Measurements from ENCODE around the gene PRKAB2. TPM values are rescaled to one million over a fixed set of nuclear protein-coding genes. Genes with fewer than 3 reads are reported as not detected.

PRKAB2 gene
- 14.2 and 26.6 TPM in 2 replicates for total RNA-seq (2011; cell fraction: chromatin; rRNA removed; ENCODE audit: low replicate concordance)
- total RNA-seq (2011; cell fraction: nucleolus; rRNA removed): 10.5 and 12.4 TPM in 2 replicates
- 20.8 and 36.7 TPM in 2 replicates for total RNA-seq (2011; cell fraction: nucleoplasm; rRNA removed)
- total RNA-seq (2014; rRNA removed): 5.5 and 7.7 TPM in 2 replicates
- 9.6 and 10.0 TPM in 2 replicates for total RNA-seq (2014; rRNA removed; fragmentation: Illumina TruSeq; extraction: Trizol)
- total RNA-seq (2015; rRNA removed; fragmentation: Illumina TruSeq; extraction: Trizol): 6.5 and 7.9 TPM in 2 replicates
- total RNA-seq (2021): 8.6 and 8.9 TPM in 2 replicates
- 20.6 and 20.8 TPM in 2 replicates for polyA plus RNA-seq (2011; rRNA removed)
- 5.2 and 9.3 TPM in 2 replicates for polyA plus RNA-seq (2011; cell fraction: cytosol; rRNA removed)
- polyA plus RNA-seq (2011; cell fraction: nucleus; rRNA removed): 37.0 and 57.7 TPM in 2 replicates
- 5.3 and 18.1 TPM in 2 replicates for polyA plus RNA-seq (2012)
- 10.5 and 11.4 TPM in 2 replicates for polyA plus RNA-seq (2014; fragmentation: Illumina TruSeq; extraction: Trizol)
- 1 to 10 TPM; 2.3 to 4.0 TPM for polyA plus RNA-seq (2014; fragmentation: Nextera tagmentation; extraction: Ambion mirVana)
- polyA plus RNA-seq (2014; rRNA removed): 7.8 and 7.9 TPM in 2 replicates
- 10.4 and 11.6 TPM in 2 replicates for polyA minus RNA-seq (2011; rRNA and poly(A)+ RNA removed)
- polyA minus RNA-seq (2011; cell fraction: cytosol; rRNA and poly(A)+ RNA removed): 3.3 and 4.2 TPM in 2 replicates
- 12.8 and 18.7 TPM in 2 replicates for polyA minus RNA-seq (2011; cell fraction: nucleus; rRNA and poly(A)+ RNA removed)
- Bru-seq, nascent RNA: percentile 86 among the genes with signal in this experiment
- BruChase-seq, experiment 1, labeled RNA remaining after a 2-hour chase: percentile 93 among the genes with signal in this experiment
- BruChase-seq, experiment 2, labeled RNA remaining after a 6-hour chase: percentile 91 among the genes with signal in this experiment
- long read RNA-seq, experiment 1, partial matches to known transcripts: 0 of 13 reads
- long read RNA-seq, experiment 1, other reads (novel, unspliced or antisense): 13 of 13 reads
- long read RNA-seq, experiment 2, partial matches to known transcripts: 1 of 6 reads
- long read RNA-seq, experiment 2, other reads (novel, unspliced or antisense): 5 of 6 reads
- long read RNA-seq, experiment 3, full-length matches to known transcripts: 1 of 3 reads
- long read RNA-seq, experiment 3, partial matches to known transcripts: 1 of 3 reads
- long read RNA-seq, experiment 3, other reads (novel, unspliced or antisense): 1 of 3 reads

GRCh38 chr1:147172168-147173016 lies at the start of gene PRKAB2:
Gene PRKAB2 (minus strand): TSS chr1:147172470. CDS start chr1:147172144, 326 bp downstream.
- H3K4me2 ChIP-seq (ENCODE audit: insufficient read depth, low read length): peak within 1 kb of the TSS; percentile 94
- peak within 1 kb of the TSS; percentile 75 to 95 for H3K9ac ChIP-seq (ENCODE audit: insufficient read depth in 1 of 2, low read depth in 2 of 2, low read length in 2 of 2)
- peak within 1 kb of the TSS; percentile 76 for H3K27ac ChIP-seq (ENCODE audit: extremely low read depth, low read depth, low read length)
- ChIA-PET POLR2A (interaction anchor here (0.7 to 4.4 kb wide), 3 partner anchors 11 to 88 kb away, joined by 3 to 27 read pairs (median 4); no protein-coding TSS in a partner anchor), CTCF (ENCODE audit: low intra/inter-chr PET ratio) (interaction anchor here (0.5 to 2.6 kb wide), 2 partner anchors 71 to 100 kb away, joined by 4 to 21 read pairs; partner anchors contain the start of gene CHD1L)
- H3K79me2 ChIP-seq (ENCODE audit: control insufficient read depth, insufficient read depth, low read length): peaks cover 38% of the 10 kb centered on the region
- H3K9me1 ChIP-seq (ENCODE audit: control insufficient read depth, insufficient read depth, low read length): no peaks in the 10 kb centered on the region
- H3K4me3 ChIP-seq: peak within 1 kb of the TSS; percentile 70
- ATAC-seq (peak; percentile 94), DNase-seq (ENCODE audit: extremely low read depth in 1 of 4, low spot score in 3 of 4) (peak; percentile 89 to 95 (median 91)), FAIRE-seq (peak; percentile 86)
- no peaks in the 10 kb centered on the region; the same call in 2 of the 3 replicates for H3K36me3 ChIP-seq (ENCODE audit: control insufficient read depth, insufficient read depth, low read length)
- in situ Hi-C loops (cut with MboI): loop anchor here (5.0 kb wide), 1 partner anchor 55 kb away; the partner anchor contains the start of gene FMO5
- H3K4me1 ChIP-seq (replicated peaks in 1 of 2; ENCODE audit: control insufficient read depth in 2 of 2, insufficient read depth in 2 of 2, low read length in 2 of 2): peaks cover 14% of the 10 kb centered on the region in 2 experiments
- WGBS (ENCODE audit: insufficient coverage, low coverage, missing lambda C conversion rate): 1% methylated on average over 66 of the region's 72 CpGs
- no peaks in the 10 kb centered on the region for H3K27me3 ChIP-seq (ENCODE audit: control insufficient read depth in 2 of 2, insufficient read depth in 2 of 2, low read length in 2 of 2)
- no peaks in the 10 kb centered on the region for H3K9me3 ChIP-seq (replicated peaks; ENCODE audit: control insufficient read depth, insufficient read depth, low read depth, low read length)
- H4K20me1 ChIP-seq (replicated peaks; ENCODE audit: control insufficient read depth, insufficient read depth, low read length): no peaks in the 10 kb centered on the region
- BruUV-seq (replicated peaks): no TSS peak
- intact Hi-C loops (cut with micrococcal nuclease): loop anchor here (2.0 to 5.0 kb wide), 2 partner anchors 70 to 90 kb away; partner anchors contain the start of gene CHD1L
- peak within 1 kb of the TSS; percentile 98 for H2AFZ ChIP-seq (ENCODE audit: low read depth, low read length)
- TF ChIP-seq ZNF766 (CRISPR knock-in tag; conservative IDR thresholded peaks at IDR 0.05) (peak; percentile 59; the same call in 1 of the 2 replicates), NR0B1 (IDR thresholded peaks at IDR 0.05; ENCODE audit: partially characterized antibody) (no peak), SRSF1 (IDR thresholded peaks at IDR 0.05; ENCODE audit: low read depth, low read length) (no peak), ZNF77 (CRISPR knock-in tag; IDR thresholded peaks at IDR 0.05) (no peak), ZNF217 (CRISPR knock-in tag; IDR thresholded peaks at IDR 0.05) (no peak), USF2 (CRISPR knock-in tag; IDR thresholded peaks at IDR 0.05) (no peak), XRCC3 (IDR thresholded peaks at IDR 0.05) (no peak), TEAD1 (CRISPR knock-in tag; IDR thresholded peaks at IDR 0.05) (no peak), NR1H2 (CRISPR knock-in tag; IDR thresholded peaks at IDR 0.05) (peak; percentile 43; the same call in 1 of the 2 replicates), POLR2AphosphoS2 (IDR thresholded peaks at IDR 0.05; ENCODE audit: low read length) (no peak), MTF1 (CRISPR knock-in tag; IDR thresholded peaks at IDR 0.05; ENCODE audit: borderline replicate concordance) (no peak), MBD1 (CRISPR knock-in tag; IDR thresholded peaks at IDR 0.05) (no peak)
